T-helper 9 cell (primary cell): ENCODE data around the gene RGS6.
A peak's percentile ranks its signal among the peaks of the same experiment; 100 is the strongest.

Experiments
- DNase-seq: peaks from one replicate; pipeline ENCODE4 v3.0.0-alpha.2; 2020

The RGS6 gene

DNA sequence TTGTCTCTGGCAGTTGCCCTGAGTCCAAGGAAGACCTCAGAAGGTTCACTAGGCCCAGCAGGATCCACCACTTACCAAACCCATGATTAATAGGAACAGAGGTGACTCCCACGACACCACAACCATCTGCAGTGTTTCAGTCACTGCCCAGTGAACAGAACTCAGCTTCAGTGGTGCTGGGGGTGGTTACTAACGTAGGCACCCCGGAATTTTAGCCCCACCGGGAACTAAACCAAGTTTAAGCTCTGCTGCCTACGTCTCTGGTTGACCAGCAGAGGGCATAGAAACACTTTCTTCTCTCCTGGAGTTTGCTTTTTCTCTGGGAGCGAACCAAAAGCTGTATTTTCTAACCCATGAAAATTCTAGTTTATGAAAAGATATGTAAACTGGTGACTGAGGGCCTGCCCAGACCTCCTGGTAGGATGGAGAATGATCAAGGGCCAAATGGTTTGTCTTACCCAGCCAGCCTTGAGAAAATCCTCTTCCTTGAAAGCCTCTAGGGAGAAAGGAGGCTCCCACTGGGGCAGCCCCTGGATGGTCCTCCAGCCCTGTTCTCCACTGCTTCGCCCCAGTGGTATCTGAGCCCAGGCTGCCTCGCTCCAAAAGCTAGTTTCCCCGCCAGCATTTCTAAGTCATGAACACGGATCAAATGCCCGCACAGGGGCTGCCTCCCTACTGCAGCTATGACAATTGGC is 581.9 kb downstream of the RGS6 start:
- no peak for DNase-seq

- no peak for DNase-seq
These were observed 582.4 kb downstream of the RGS6 start for GRCh38 chr14:72514660-72515025.

GRCh38 chr14:72515779-72516770 is 583.8 kb downstream of the RGS6 start:
- DNase-seq, result no peak

GRCh38 chr14:72516936-72517700 is 584.9 kb downstream of the RGS6 start:
- peak; percentile 59 for DNase-seq

- no peak for DNase-seq
These were observed 585.5 kb downstream of the RGS6 start for GRCh38 chr14:72517736-72518135.

GRCh38 chr14:72518809-72519377 is 586.7 kb downstream of the RGS6 start:
- DNase-seq, result no peak

- no peak for DNase-seq
These were observed 587.3 kb downstream of the RGS6 start for GRCh38 chr14:72519543-72519942.

DNA sequence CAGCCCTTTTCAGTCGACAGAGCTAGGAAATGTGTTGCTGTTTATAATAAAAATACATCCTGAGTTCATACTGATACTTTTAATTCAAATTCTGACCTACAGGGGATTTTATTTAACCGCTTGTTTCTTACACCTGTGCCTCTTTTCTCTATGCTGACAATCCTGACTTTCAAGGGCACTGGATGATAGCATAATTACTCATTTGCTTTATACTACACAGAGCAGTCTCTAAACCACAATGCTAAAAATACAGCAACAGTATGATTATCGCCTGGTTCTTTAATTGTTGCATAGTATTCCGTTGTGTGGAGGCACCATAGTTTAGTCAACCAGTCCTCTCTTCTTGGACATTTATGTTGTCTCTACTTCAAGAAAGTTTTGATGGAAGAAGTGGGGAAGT is 588.8 kb downstream of the RGS6 start:
- no peak for DNase-seq

- no peak for DNase-seq
These were observed 589.9 kb downstream of the RGS6 start for GRCh38 chr14:72521968-72522741.

DNA sequence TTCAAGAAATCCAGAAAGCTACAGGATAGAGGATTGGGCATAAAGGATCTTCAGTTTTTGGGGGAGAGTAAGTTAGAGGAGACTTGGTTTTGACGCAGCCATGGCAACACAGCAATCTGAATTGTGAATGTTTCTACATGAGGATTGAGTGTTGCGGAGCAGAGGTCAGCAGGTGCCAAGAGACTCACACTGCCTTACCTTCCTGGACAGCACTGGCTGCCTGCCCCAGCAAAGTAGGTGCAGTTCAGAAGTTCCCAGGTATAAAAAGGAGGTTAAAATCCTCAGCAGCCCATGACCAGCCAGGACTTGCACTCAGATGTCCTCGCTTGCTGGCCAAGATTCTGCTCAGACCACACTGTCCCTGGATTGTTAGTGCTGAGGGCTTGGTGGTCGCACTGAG is 590.6 kb downstream of the RGS6 start:
- DNase-seq, result no peak

GRCh38 chr14:72523424-72524294 is 591.4 kb downstream of the RGS6 start:
- DNase-seq, result no peak

DNA sequence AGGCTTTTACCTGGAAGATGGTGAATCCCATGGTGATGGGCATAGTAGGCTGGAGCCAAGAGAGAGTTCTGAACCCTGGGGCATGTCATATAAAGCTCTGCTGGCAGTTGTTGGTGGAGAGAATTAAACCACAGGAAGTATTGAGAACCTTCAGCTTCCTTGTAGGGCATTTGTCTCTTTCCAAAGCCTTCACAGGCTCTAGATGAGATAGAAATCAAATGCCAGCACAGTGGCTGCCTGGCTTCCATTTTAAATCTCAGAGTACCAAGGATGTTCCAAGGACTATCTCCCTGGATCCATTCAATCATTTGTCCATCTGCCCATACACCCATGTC is 592.0 kb downstream of the RGS6 start:
- DNase-seq, result no peak

- DNase-seq, result no peak
These were observed 593.1 kb downstream of the RGS6 start for GRCh38 chr14:72525087-72525915.

- DNase-seq, result no peak
These were observed 595.4 kb downstream of the RGS6 start for GRCh38 chr14:72527591-72527990.

GRCh38 chr14:72528059-72528862 is 596.0 kb downstream of the RGS6 start:
- DNase-seq, result no peak

- DNase-seq, result no peak
These were observed 596.6 kb downstream of the RGS6 start for GRCh38 chr14:72528863-72529175.

- no peak for DNase-seq
These were observed 600.6 kb downstream of the RGS6 start for GRCh38 chr14:72532686-72533454.

GRCh38 chr14:72535485-72535884 is 603.3 kb downstream of the RGS6 start:
- no peak for DNase-seq

GRCh38 chr14:72538387-72538786 is 606.2 kb downstream of the RGS6 start:
- DNase-seq, result no peak
